GM21786 (cell line): Measurements from ENCODE around the gene ZC3H13.

Experiments used
- ATAC-seq: cut with Tn5 transposase; IDR thresholded peaks from one replicate; pipeline ENCODE4 v1.9.1; 2021; ENCODE audit not compliant: unreplicated experiment

Gene ZC3H13

GRCh38 chr13:46052319-46053161 lies at the start of gene ZC3H13:
Gene ZC3H13 (minus strand): TSS chr13:46052746. CDS start chr13:46045507, 7,239 bp downstream.
- peak; percentile 100 for ATAC-seq

GRCh38 chr13:46102255-46102605 lies 49.7 kb upstream of the ZC3H13 start:
- ATAC-seq = no peak

- ATAC-seq = peak; percentile 49
Measured at GRCh38 chr13:46101484-46102254, 49.1 kb upstream of the ZC3H13 start.

GRCh38 chr13:46101002-46101401 lies 48.5 kb upstream of the ZC3H13 start:
- ATAC-seq = no peak

- peak; percentile 65 for ATAC-seq
Measured at GRCh38 chr13:46100191-46100815, 47.8 kb upstream of the ZC3H13 start.

GRCh38 chr13:46097663-46098062 lies 45.1 kb upstream of the ZC3H13 start:
- ATAC-seq = no peak

- no peak for ATAC-seq
Measured at GRCh38 chr13:46097015-46097414, 44.5 kb upstream of the ZC3H13 start.

- no peak for ATAC-seq
Measured at GRCh38 chr13:46094478-46094877, 41.9 kb upstream of the ZC3H13 start.

- ATAC-seq = no peak
Measured at GRCh38 chr13:46088821-46089562, 36.4 kb upstream of the ZC3H13 start.

- no peak for ATAC-seq
Measured at GRCh38 chr13:46087481-46087880, 34.9 kb upstream of the ZC3H13 start.

GRCh38 chr13:46086985-46087384 lies 34.4 kb upstream of the ZC3H13 start:
- no peak for ATAC-seq

GRCh38 chr13:46086421-46086922 lies 33.9 kb upstream of the ZC3H13 start:
- no peak for ATAC-seq

GRCh38 chr13:46085737-46086136 lies 33.2 kb upstream of the ZC3H13 start:
- ATAC-seq = no peak

- ATAC-seq = no peak
Measured at GRCh38 chr13:46082324-46082723, 29.8 kb upstream of the ZC3H13 start.

- ATAC-seq = no peak
Measured at GRCh38 chr13:46079770-46080169, 27.2 kb upstream of the ZC3H13 start.

GRCh38 chr13:46077265-46077664 lies 24.7 kb upstream of the ZC3H13 start:
- ATAC-seq = no peak

GRCh38 chr13:46076827-46077226 lies 24.3 kb upstream of the ZC3H13 start:
- no peak for ATAC-seq

- ATAC-seq = no peak
Measured at GRCh38 chr13:46075811-46076210, 23.3 kb upstream of the ZC3H13 start.

- peak; percentile 90 for ATAC-seq
Measured at GRCh38 chr13:46071590-46072249, 19.2 kb upstream of the ZC3H13 start.

GRCh38 chr13:46063292-46063691 lies 10.7 kb upstream of the ZC3H13 start:
- no peak for ATAC-seq
